Stimulated activated CD8-positive, alpha-beta memory T cell treated with anti-CD3 and anti-CD28 coated beads, Interleukin-7, amount 100 ng/mL, for 1 hour (primary cell): ENCODE results near the gene DYNLL2.
"Not testable (repeated sequence)": the region's sequence is repeated elsewhere in the genome, so short reads cannot be mapped to it uniquely, and the experiment has no call there.

ENCODE experiments used
- DNase-seq, 2 donors: peaks; one replicate each; pipeline ENCODE4 v3.0.0-alpha.2; 2020; ENCODE audit warnings: low read depth in 2 of 2

Gene DYNLL2

DNA sequence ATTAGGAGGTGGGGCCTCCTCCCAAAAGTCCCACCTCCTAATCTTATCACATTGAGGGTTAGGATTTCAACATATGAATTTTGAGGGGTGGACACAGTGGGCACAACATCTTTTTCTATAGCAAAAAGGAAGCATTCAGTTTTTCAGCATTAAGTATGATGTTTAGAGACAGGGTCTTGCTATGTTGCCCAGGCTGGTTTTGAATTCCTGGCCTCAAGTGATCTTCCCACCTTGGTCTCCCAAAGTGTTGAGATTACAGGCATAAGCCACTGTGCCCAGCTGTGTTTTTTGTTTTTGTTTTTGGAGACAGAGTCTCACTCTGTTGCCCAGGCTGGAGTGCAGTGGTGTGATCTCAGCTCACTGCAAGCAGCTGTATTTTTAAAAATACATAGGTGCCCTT is 18.7 kb downstream of the DYNLL2 start:
- DNase-seq, result not testable (repeated sequence)

- DNase-seq, result no peak
Observed at GRCh38 chr17:58105093-58105492, 21.9 kb downstream of the DYNLL2 start.

- no peak for DNase-seq
Observed at GRCh38 chr17:58107306-58107705, 24.1 kb downstream of the DYNLL2 start.

GRCh38 chr17:58109197-58109596 is 26.0 kb downstream of the DYNLL2 start:
- no peak for DNase-seq

DNA sequence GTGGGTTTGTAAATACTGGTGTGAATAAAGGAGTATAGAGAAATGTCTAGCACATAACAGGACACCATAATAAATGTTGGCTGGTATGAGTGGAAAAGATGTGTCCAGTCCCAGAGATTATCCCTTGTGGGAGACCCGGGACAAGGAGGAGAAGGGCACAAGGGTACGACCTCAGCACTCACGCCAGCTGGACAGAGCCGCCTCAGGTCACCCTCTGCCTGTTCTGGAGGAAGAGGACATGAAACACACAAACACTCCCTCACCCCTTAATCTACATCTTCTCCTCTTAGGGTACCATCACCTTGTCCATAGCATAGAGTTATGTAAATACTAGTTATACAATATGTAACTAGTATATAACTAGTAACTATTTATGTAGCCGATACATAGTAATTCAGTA is 26.8 kb downstream of the DYNLL2 start:
- DNase-seq, result no peak

DNA sequence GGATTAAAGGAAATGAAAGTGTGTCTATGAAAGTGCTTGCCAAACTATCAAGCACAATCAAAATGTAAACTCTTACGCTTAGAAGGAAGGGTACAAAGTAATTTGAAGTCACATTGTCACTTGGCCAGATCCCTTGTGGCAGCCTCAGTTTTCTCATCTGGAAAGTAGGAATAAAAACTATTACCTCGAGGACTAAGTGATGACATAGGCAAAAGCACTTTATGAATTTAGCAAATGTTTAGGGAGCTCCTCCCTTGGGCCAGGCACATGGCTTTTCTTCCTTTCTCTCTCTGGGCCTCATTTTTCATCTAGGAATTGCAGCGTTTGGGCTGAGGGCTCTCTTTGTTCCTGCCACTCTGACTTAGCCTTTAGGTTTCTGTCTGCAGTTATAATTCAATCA is 28.5 kb downstream of the DYNLL2 start:
- no peak for DNase-seq

- peak; percentile 61 to 82 for DNase-seq
Observed at GRCh38 chr17:58112970-58113631, 29.9 kb downstream of the DYNLL2 start.

GRCh38 chr17:58113947-58114346 is 30.7 kb downstream of the DYNLL2 start:
- no peak for DNase-seq

- no peak for DNase-seq
Observed at GRCh38 chr17:58117382-58117781, 34.2 kb downstream of the DYNLL2 start.

DNA sequence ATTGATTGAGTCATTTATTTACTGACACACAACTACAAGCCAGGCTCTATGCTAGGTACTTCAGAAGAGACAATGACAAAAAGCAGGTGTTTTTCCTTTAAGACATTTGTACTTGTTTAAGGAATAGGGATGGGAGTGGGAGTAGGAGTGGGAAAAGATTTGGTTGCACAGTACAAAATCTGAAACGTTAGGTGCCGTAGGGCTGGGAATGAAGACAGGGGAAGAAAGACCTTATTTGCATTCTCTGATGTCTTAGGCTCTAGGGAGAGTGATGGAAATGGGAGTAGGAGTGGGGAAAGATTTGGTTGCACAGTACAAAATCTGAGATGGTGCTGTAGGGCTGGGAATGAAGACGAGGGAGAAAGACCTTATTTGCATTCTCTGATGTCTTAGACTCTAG is 36.3 kb downstream of the DYNLL2 start:
- DNase-seq, result no peak

GRCh38 chr17:58120195-58120822 is 37.1 kb downstream of the DYNLL2 start:
- DNase-seq, result no peak

DNA sequence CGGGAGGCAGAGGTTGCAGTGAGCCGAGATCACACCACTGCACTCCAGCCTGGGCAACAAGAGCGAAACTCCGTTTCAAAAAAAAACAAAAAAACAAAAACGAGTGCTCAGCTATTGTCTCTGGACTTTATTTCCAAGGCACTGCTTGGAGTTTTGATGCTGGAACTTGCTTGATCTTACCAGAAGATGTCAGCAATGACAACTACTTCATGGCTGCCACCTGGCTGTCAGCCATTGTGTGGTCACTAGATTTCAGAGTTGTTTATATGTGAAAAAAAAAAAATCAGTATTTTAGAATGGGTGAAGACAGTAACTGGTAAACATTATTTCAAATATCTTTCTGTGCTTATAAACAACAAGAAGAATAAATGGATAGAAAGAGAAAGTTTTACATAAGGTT is 38.7 kb downstream of the DYNLL2 start:
- peak in 1 of 2 donors; percentile 5 for DNase-seq

DNA sequence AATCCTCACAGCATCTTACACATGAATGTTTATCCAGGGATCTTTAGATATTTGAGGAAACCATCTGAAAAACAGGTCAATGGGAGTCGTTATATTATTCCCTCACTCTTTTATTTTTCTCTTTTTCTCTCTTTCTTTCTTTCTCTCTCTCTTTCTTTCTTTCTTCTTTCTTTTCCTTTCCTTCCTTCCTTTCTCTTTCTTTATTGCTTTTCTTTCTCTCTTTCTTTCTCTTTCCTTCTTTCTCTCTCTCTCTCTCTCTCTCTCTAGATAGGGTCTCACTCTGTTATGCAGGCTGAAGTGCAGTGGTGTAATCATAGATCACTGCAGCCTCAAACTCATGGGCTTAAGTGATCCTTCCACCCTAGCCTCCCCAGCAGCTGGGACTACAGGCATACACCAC is 44.6 kb downstream of the DYNLL2 start:
- no peak for DNase-seq

GRCh38 chr17:58132697-58133096 is 49.5 kb downstream of the DYNLL2 start:
- DNase-seq, result not testable (repeated sequence)

GRCh38 chr17:58136669-58137279 is 53.6 kb downstream of the DYNLL2 start:
- no peak for DNase-seq

- DNase-seq, result no peak
Observed at GRCh38 chr17:58141505-58141904, 58.3 kb downstream of the DYNLL2 start.

GRCh38 chr17:58143335-58143734 is 60.1 kb downstream of the DYNLL2 start:
- not testable (repeated sequence) for DNase-seq

DNA sequence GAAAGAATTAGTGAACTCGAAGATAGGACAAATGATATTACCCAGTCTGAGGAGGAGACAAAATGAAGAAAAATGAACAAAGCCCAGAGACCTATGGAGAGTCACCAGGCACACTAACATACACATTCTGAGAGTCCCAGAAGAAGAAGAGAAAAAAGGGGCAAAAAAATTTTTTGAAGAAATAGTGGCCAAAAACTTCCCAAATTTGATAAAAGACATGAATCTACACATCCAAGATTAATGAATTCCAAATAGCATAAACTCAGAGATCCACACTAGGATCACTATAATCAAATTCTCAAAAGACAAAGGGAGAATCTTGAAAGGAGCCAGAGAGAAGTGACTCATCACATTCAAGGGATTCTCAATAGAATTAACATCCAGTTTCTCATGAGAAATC is 61.6 kb downstream of the DYNLL2 start:
- DNase-seq, result no peak
